ENCODE measurements around the gene CYP11A1.

DNA sequence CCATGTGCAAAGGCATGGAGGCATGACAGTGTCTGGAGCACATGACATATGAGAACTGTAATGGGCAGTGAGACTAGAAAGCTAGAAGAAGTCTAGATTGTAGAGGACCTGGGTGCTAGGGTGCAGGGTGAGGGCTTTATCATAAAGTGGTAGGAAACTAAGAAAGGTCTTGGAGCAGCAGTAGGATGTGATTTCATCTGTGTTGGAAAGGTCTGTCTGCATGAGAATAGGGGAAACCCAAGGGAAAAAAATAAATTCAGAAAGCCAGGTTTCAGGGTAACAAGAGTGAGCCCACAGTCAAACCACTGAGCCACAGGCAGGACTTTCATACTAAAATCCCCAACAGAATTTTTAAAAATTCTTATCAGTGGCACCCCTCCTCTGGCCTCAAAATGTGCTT is 76.8 kb downstream of the CYP11A1 start:
- TF ChIP-seq, protein P1, sequence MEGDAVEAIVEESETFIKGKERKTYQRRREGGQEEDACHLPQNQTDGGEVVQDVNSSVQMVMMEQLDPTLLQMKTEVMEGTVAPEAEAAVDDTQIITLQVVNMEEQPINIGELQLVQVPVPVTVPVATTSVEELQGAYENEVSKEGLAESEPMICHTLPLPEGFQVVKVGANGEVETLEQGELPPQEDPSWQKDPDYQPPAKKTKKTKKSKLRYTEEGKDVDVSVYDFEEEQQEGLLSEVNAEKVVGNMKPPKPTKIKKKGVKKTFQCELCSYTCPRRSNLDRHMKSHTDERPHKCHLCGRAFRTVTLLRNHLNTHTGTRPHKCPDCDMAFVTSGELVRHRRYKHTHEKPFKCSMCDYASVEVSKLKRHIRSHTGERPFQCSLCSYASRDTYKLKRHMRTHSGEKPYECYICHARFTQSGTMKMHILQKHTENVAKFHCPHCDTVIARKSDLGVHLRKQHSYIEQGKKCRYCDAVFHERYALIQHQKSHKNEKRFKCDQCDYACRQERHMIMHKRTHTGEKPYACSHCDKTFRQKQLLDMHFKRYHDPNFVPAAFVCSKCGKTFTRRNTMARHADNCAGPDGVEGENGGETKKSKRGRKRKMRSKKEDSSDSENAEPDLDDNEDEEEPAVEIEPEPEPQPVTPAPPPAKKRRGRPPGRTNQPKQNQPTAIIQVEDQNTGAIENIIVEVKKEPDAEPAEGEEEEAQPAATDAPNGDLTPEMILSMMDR (IDR thresholded peaks at IDR 0.05), result no peak
- no peak for TF ChIP-seq EP300 (IDR thresholded peaks at IDR 0.05)

All from gastroesophageal sphincter (tissue), 3 donors.